ENCODE data around the gene SPSB1. TPM values are rescaled to one million over a fixed set of nuclear protein-coding genes. Genes with fewer than 3 reads are reported as not detected.

SPSB1 gene
- total RNA-seq, 2 donors from 2014 or later = 107 to 171 TPM

- no peak for DNase-seq (ENCODE audit: low spot score)
- ATAC-seq (ENCODE audit: insufficient number of reproducible peaks, low FRiP score, low read depth) = no peak
- no peak overlapping the region for H3K4me3 ChIP-seq
- peaks cover 26 to 36% of the 10 kb centered on the region in 2 donors for H3K4me1 ChIP-seq (ENCODE audit: control insufficient read depth in 1 of 2, low read depth in 2 of 2)
- H3K27ac ChIP-seq = no peak overlapping the region
- no peak for TF ChIP-seq CTCF (IDR thresholded peaks at IDR 0.05)
- no peaks in the 10 kb centered on the region for H3K27me3 ChIP-seq (replicated peaks; ENCODE audit: insufficient read depth)
- H3K36me3 ChIP-seq = no peaks in the 10 kb centered on the region
- no peaks in the 10 kb centered on the region for H3K9me3 ChIP-seq
These were observed 39.1 kb upstream of the SPSB1 start for GRCh38 chr1:9253453-9254105.

- no peak for ATAC-seq (ENCODE audit: insufficient number of reproducible peaks, low FRiP score, low read depth)
- Histone ChIP-seq H3K4me3 (no peak overlapping the region), H3K9me3 (no peaks in the 10 kb centered on the region), H3K27ac (no peak overlapping the region), H3K4me1 (ENCODE audit: control insufficient read depth in 1 of 2, low read depth in 2 of 2) (peaks cover 3 to 9% of the 10 kb centered on the region in 2 donors), H3K36me3 (peaks cover 2% of the 10 kb centered on the region), H3K27me3 (replicated peaks; ENCODE audit: insufficient read depth) (no peaks in the 10 kb centered on the region)
- no peak for TF ChIP-seq CTCF (IDR thresholded peaks at IDR 0.05)
- no peak for DNase-seq (ENCODE audit: low spot score)
These were observed 36.4 kb upstream of the SPSB1 start for GRCh38 chr1:9256332-9256731.

- no peaks in the 10 kb centered on the region for H3K4me1 ChIP-seq (ENCODE audit: control insufficient read depth in 1 of 2, low read depth in 2 of 2)
- no peak for TF ChIP-seq CTCF (IDR thresholded peaks at IDR 0.05)
- H3K36me3 ChIP-seq = peaks cover 13% of the 10 kb centered on the region
- DNase-seq (ENCODE audit: low spot score) (no peak), ATAC-seq (ENCODE audit: insufficient number of reproducible peaks, low FRiP score, low read depth) (no peak)
- H3K4me3 ChIP-seq = no peak overlapping the region
- H3K27me3 ChIP-seq (replicated peaks; ENCODE audit: insufficient read depth) = no peaks in the 10 kb centered on the region
- no peaks in the 10 kb centered on the region for H3K9me3 ChIP-seq
- no peak overlapping the region for H3K27ac ChIP-seq
These were observed 34.8 kb upstream of the SPSB1 start for GRCh38 chr1:9257851-9258250.

- no peak for DNase-seq (ENCODE audit: low spot score)
- Histone ChIP-seq H3K4me1 (ENCODE audit: control insufficient read depth in 1 of 2, low read depth in 2 of 2) (no peaks in the 10 kb centered on the region), H3K4me3 (no peak overlapping the region), H3K27me3 (replicated peaks; ENCODE audit: insufficient read depth) (no peaks in the 10 kb centered on the region), H3K36me3 (peaks cover 17% of the 10 kb centered on the region), H3K27ac (no peak overlapping the region), H3K9me3 (no peaks in the 10 kb centered on the region)
- no peak for ATAC-seq (ENCODE audit: insufficient number of reproducible peaks, low FRiP score, low read depth)
- no peak for TF ChIP-seq CTCF (IDR thresholded peaks at IDR 0.05)
These were observed 34.1 kb upstream of the SPSB1 start for GRCh38 chr1:9258629-9259028.

- no peak for TF ChIP-seq CTCF (IDR thresholded peaks at IDR 0.05)
- H3K27me3 ChIP-seq (replicated peaks; ENCODE audit: insufficient read depth) = no peaks in the 10 kb centered on the region
- H3K4me1 ChIP-seq (ENCODE audit: control insufficient read depth in 1 of 2, low read depth in 2 of 2) = no peaks in the 10 kb centered on the region
- DNase-seq (ENCODE audit: low spot score) = no peak
- H3K27ac ChIP-seq = no peak overlapping the region
- H3K36me3 ChIP-seq = peaks cover 31% of the 10 kb centered on the region
- H3K9me3 ChIP-seq = no peaks in the 10 kb centered on the region
- no peak overlapping the region for H3K4me3 ChIP-seq
- no peak for ATAC-seq (ENCODE audit: insufficient number of reproducible peaks, low FRiP score, low read depth)
These were observed 32.5 kb upstream of the SPSB1 start for GRCh38 chr1:9260059-9260766.

Measured in thoracic aorta (tissue), 2 donors.